GM18505 (cell line): ENCODE measurements around the gene EFTUD2.

Experiments
- ATAC-seq: cut with Tn5 transposase; IDR thresholded peaks from one replicate; pipeline ENCODE4 v1.9.1; 2021; ENCODE audit not compliant: unreplicated experiment
- POLR2A ChIP-seq: IDR thresholded peaks from 4 replicates; pipeline ENCODE4 v1.6.1; 2011; ENCODE audit warnings: borderline replicate concordance; ENCODE audit not compliant: insufficient read depth, insufficient read length; ENCODE audit errors: extremely low read depth

Gene EFTUD2

DNA sequence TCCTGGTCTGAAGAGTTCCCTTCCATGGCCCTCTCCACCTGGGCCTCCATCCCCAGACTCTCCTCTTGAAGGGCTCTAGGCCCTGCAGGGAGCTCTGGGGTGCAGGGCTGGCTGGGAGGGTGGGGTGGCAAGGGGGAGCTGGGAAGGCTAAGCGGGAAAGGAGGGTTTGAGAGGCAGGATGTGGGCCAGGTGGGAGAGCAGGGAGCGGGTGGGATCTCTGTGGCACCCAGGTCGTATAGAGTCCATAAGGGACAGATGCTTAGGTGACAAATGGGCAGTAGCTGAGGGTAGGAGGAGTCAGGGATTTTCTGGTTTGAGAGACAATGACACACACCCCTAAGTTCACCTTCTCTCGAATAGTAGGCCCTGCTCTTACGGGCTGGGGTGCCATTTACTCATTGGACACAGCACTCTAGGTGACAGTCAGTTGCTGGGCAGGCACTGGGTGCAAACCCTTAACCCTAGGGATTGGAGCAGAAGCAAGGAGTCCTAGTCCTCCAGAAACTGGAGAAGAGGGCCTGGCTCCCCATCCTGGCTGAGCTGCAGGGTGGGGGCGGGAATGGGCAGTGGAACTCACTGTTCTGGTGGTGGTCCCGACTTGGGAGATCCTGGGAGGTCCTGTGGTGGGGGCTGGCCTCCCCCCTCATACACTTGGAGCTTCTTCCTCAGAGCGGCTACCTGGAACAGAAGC is 33.0 kb upstream of the EFTUD2 start:
- TF ChIP-seq POLR2A: no peak
- no peak for ATAC-seq

DNA sequence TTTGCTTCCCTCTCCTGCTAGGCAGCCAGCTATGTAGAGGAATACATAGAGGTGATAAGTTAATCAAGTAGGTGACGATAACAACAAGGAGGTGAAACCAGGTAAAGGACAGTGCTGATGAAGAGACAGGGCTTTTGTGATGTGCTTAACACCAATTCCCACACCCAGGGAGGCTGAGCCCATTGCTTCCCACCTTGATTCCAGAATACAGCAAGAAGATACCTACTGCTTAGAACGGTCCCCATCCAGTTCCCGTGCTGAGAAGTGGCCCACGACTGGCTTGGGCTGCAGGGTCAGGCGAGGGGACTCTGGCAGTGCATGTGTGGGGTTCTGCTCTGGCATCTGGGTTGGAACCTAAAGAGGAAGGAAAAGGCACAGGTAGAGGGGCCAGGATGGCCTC is 32.1 kb upstream of the EFTUD2 start:
- ATAC-seq: no peak
- no peak for TF ChIP-seq POLR2A

DNA sequence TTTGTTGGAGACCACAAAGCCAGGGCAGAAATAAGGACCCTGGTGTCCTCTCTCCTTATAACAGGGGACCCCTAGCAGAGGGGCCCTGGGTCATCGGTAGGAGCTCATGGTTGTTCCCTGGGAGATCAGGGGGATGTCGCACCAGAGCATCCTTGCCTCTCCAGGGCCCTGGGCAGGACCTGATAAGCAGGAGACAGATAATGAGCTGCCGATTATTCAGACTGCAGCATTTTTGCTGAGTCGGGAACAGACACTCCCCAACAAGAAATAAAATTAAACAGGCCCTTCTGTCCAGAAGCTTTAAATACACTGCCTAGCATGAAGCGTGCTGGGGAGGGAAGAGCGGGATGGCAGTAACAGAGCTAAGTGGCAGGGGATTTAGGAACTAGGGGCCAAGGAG is 31.4 kb upstream of the EFTUD2 start:
- no peak for TF ChIP-seq POLR2A
- ATAC-seq: no peak

DNA sequence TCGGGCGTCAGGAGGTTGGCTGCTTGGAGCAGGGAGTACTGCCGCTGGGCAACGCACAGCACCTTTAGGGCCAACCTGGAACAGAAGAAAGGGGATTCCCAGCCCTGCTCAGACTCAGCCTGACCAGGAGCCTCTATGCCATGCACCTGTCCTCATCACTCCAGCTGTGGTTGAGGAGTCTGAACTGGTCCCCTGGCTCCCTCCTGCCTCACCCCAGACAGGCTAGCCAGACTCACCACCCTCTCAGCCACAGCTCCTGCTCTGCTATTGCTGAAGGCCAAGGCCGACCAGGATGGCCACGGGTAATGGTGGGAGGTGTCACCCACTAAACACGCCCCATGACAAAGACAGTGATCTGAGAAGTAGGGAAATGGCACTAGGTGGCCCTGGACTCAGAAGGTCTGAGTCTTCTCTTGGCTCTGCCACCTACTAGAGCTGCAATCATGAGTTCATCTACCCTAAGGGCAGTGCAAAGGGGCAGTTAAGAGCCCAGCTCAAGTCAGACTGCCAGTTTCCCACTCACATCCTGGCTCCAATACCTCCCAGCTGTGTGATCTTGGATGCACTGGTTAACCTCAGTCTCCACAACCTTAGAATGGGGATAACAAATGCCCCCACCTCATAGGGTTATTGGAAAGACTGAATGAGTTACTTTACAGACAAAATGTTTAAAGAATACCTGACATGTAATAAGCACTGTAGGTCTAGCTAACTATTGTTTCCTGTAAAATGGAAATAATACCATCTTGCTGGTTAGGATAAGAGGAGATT is 29.9 kb upstream of the EFTUD2 start:
- no peak for TF ChIP-seq POLR2A
- ATAC-seq: no peak

DNA sequence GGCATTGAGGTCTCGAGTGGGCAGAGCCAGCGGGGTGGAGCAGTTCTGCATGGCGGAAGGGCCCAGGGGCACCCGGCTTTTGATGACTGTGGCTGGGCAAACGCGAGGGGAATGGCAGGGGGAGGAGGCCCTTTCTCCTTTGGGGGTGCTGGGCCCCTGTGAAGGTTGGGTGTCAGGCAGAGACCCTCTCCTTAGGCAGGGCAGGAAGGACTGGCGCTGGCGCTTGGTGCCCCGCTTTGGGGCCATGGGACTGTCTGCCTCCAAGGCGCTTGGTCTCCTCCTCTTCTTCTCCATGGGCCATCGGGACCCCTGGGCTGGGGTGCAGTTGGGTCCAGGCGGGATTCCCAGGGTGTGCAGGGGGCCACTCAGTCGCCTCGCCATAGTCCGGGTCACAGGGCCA is 28.9 kb upstream of the EFTUD2 start:
- ATAC-seq: no peak

DNA sequence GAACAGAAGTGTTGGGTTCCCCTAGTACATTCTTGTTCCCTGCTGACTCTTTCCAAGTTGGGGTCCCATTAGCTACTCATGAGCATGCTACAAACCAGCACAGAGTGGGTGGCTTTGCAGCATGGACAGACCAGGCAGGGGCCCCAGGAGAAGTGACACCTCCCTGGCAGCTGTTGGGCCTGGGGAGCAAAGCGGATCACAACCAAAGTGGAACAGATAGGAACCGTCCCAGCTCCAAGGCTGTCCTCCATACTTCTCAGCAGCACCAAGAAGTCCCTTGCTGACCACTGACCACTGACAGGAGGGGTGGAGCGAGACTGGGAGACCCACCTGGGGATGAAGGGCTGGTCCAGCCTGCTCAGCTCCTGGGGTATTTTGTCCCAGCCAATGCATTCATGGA is 28.5 kb upstream of the EFTUD2 start:
- TF ChIP-seq POLR2A: no peak
- ATAC-seq: no peak

More for the DNA sequence above, 28.9 kb upstream of the EFTUD2 start:
- TF ChIP-seq POLR2A: no peak

DNA sequence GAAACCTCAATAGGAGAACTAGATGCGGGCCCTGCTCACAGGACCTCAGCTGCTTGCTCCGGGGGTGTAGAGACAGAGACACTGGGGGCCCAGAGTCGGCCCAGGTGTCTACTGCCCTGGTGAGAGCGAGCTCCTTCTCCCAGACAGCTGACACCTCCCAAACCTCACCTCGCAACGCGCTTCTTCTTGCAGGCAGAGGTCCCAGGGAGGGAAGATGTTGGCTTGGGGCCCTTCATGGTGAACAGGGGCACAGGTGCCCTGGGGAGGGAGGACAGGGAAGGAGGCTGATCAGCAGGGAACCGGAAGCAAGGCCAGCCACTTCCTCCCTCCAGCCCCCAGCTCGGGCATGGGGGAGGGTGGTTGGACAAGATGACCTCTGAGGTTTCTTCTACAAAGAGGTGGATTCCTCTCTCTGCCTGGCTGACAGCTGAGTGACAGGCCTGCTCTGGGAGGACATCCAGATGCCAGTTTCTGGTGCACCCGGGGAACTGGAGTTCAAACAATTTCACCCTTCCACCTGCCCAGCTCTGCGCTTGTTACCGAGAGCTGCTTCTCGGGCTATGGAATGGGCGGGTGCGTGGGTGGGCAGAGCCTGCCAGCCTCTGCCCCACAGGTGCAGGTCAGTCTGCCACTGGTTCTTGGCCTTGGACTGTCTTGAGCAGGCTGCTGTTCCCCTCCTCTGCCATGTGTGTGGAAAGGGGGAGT is 27.7 kb upstream of the EFTUD2 start:
- TF ChIP-seq POLR2A: no peak
- ATAC-seq: no peak

DNA sequence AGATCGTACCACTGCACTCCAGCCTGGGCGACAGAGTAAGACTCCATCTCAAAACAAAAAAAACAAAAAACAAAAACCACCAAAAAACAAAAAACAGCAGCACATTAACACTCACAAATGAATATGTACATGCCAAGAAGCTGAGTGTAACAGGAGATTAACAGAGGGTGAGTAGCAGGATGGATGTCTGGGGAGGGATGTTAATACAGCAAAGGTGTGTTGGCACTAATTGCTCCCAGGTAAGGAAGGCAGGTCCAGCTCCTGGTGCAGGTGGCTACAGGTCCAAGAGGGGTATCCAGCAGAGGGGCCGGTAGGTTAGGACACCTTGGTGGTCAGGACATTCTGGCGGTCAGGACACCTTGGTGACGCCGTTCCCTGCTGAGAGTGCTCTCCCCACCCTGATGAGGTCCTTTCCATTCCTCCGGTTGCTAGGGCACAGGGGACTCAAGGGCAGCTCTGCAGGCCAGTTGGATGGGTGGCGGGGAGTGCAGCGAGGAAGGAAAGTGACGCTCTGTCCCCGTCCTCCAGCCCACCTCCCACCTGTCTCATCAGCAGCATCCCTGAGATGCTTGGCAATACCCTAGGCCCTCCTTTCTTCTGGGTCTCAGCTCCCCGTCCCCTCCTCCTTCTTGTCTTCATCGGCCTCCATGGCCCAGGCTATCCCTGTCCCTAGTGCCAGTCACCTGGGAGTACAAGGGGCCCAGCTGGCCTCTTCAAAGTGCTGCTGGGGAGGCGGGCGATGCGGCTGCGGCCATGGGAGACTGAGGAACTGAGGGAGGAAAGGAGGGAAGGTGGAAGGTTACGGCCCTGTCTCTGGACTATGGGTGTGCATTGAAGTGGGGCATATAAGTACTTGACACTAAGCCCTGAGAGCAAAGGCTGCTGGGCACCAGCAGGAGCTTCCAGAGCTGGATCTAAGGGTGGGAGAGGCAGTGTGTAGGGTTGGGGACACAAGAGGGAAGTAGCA is 26.8 kb upstream of the EFTUD2 start:
- TF ChIP-seq POLR2A: no peak
- ATAC-seq: no peak

DNA sequence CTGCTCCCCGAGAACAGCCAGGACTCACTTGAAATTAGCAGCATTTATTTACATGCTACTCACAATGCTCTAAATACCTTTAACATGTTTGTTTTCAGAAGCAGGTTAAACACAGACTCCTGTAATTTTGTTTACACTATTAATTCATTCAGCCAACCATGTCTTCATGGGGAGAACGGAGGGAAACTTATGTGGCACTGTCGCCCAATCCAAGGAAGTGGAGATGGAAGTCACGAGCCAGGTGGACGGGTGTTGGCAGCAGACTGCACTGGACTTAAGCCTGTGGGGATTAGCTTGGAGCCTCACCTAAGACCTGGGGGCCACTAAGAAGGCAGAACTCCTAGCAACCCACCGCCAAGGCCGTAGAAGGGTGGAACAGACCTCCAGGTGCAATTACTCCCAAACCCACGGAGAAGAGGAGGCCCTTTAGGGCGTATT is 24.9 kb upstream of the EFTUD2 start:
- no peak for TF ChIP-seq POLR2A
- ATAC-seq: no peak

DNA sequence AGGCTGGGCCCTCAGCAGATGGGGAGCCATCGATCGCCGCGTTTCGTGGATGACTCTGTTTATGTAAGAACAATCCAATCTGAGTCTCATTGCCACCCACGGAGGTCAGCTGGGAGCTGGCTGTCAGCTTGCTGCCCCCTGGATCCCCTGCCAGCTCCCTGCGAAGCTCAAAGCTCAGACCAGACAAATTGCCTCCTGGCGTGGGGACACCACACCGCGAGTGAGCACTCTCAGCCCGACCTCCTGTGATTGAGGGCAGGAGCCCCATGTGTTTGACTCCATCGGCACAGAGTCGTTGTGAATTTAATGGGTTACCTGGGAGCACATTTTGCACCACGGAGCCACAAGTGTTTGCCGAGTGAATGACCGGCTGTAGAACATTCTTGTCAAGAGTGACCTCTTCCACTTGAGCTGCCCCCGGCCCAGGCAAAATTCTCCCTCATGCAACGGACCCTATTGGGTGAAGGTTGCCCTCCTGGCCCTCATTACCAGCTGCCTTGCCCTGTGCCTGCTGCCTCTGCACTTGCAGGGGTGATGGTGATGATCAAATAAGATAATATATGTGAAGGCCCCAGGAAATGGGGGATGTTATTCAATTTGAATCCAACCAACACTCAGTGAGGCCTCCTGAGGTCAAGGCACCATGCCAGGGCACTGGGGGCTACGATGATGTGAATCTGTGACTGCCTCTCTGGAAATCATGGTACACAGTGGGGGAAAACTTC is 23.7 kb upstream of the EFTUD2 start:
- no peak for TF ChIP-seq POLR2A
- ATAC-seq: no peak

DNA sequence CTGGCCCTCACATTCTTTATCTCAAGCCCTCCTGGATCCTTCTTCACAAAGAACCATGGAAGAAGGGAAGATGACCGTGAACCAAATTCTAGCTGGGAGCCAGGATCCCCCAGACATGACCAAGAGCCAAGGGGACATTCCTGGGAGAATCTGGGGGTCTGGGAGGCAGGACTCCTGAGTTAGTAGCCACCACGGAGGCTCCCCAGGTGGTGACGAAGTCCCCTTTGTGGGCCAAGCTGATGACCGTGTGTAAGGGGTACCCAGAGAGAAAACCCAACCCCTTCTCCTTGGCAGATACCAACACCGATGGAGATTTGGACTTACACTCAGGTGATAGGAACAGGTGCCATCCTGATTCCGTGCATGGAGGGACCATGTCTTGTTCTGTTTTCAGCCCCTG is 22.9 kb upstream of the EFTUD2 start:
- ATAC-seq: no peak

More for the DNA sequence above, 22.9 kb upstream of the EFTUD2 start:
- no peak for TF ChIP-seq POLR2A
